C4-2B (cell line): Measurements from ENCODE around the gene TREML2.

Experiments
- ZFX ChIP-seq: fragments of 450-650 bp; IDR thresholded peaks from 2 replicates; pipeline ENCODE4 v1.6.1; 2017
- TF ChIP-seq, protein P1 (sequence below): fragments of 450-650 bp; conservative IDR thresholded peaks from 2 replicates; pipeline ENCODE4 v1.5.1; 2017; ENCODE audit warnings: mild to moderate bottlenecking

GRCh38 chr6:41163419-41163717 is 37.6 kb downstream of the TREML2 start:
- TF ChIP-seq, protein P1, sequence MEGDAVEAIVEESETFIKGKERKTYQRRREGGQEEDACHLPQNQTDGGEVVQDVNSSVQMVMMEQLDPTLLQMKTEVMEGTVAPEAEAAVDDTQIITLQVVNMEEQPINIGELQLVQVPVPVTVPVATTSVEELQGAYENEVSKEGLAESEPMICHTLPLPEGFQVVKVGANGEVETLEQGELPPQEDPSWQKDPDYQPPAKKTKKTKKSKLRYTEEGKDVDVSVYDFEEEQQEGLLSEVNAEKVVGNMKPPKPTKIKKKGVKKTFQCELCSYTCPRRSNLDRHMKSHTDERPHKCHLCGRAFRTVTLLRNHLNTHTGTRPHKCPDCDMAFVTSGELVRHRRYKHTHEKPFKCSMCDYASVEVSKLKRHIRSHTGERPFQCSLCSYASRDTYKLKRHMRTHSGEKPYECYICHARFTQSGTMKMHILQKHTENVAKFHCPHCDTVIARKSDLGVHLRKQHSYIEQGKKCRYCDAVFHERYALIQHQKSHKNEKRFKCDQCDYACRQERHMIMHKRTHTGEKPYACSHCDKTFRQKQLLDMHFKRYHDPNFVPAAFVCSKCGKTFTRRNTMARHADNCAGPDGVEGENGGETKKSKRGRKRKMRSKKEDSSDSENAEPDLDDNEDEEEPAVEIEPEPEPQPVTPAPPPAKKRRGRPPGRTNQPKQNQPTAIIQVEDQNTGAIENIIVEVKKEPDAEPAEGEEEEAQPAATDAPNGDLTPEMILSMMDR, result no peak
- no peak for TF ChIP-seq ZFX
